GM12872 (cell line): ENCODE data around the gene KLRG1.

Experiments
- CTCF ChIP-seq: IDR thresholded peaks from 3 replicates; pipeline ENCODE4 v1.5.1; 2011; ENCODE audit warnings: low read depth, mild to moderate bottlenecking, low read length, moderate library complexity; ENCODE audit not compliant: insufficient read depth

Gene KLRG1

GRCh38 chr12:8996682-8997405 is 7.5 kb downstream of the KLRG1 start:
- no peak for TF ChIP-seq CTCF

GRCh38 chr12:9001233-9001632 is 11.9 kb downstream of the KLRG1 start:
- TF ChIP-seq CTCF, result no peak

- no peak for TF ChIP-seq CTCF
Measured at GRCh38 chr12:9002335-9002734, 13.0 kb downstream of the KLRG1 start.

- TF ChIP-seq CTCF, result no peak
Measured at GRCh38 chr12:9022592-9022991, 33.2 kb downstream of the KLRG1 start.

- no peak for TF ChIP-seq CTCF
Measured at GRCh38 chr12:9024512-9024911, 35.2 kb downstream of the KLRG1 start.

GRCh38 chr12:9027161-9028059 is 38.1 kb downstream of the KLRG1 start:
- no peak for TF ChIP-seq CTCF

GRCh38 chr12:9030776-9031175 is 41.4 kb downstream of the KLRG1 start:
- no peak for TF ChIP-seq CTCF
